ENCODE measurements around the gene NOC4L.

- TF ChIP-seq CTCF (IDR thresholded peaks at IDR 0.05) (no peak), POLR2A (IDR thresholded peaks at IDR 0.05) (no peak)
These were observed 27.3 kb upstream of the NOC4L start for GRCh38 chr12:132116709-132117557.

Measured in right lobe of liver (tissue), 4 donors.